Measurements from ENCODE around the gene HHLA2.

Gene HHLA2

DNA sequence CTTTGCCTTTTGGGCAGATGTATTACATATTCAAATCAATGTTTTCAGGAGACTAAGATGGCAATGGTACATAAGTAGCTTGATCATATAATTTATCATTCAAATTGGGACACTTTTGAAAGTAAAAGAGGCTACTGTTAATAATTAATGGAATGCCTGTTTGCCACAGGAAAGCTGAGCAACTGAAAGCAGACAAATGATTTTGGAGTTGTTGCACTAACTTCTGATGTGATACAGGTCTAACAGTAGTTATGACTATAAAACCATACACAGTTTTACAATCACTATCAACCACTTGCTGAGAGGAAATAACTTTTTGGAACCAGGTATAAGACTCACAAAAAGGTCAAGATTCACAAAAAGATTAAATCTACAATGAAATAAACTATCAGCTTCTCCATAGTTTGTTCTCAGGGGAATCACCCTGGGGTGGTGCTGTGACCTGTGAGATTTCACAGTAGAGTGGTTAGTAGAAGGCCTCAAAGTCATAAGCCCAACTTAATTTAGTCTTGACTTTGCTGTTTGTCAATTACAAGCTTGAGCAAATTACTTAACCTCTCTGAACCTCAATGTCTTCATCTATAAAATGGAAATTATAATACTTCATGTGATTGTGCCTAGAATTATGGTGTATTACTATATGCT is 42.7 kb downstream of the HHLA2 start:
- no peak for TF ChIP-seq ZBTB7A (IDR thresholded peaks at IDR 0.05; ENCODE audit: low read depth)
- TF ChIP-seq EP300 (IDR thresholded peaks at IDR 0.05; ENCODE audit: borderline replicate concordance): no peak
- TF ChIP-seq EGR1 (IDR thresholded peaks at IDR 0.05): no peak
- TF ChIP-seq FOXM1 (IDR thresholded peaks at IDR 0.05; ENCODE audit: borderline replicate concordance, low read depth): no peak
- TF ChIP-seq, protein P1, sequence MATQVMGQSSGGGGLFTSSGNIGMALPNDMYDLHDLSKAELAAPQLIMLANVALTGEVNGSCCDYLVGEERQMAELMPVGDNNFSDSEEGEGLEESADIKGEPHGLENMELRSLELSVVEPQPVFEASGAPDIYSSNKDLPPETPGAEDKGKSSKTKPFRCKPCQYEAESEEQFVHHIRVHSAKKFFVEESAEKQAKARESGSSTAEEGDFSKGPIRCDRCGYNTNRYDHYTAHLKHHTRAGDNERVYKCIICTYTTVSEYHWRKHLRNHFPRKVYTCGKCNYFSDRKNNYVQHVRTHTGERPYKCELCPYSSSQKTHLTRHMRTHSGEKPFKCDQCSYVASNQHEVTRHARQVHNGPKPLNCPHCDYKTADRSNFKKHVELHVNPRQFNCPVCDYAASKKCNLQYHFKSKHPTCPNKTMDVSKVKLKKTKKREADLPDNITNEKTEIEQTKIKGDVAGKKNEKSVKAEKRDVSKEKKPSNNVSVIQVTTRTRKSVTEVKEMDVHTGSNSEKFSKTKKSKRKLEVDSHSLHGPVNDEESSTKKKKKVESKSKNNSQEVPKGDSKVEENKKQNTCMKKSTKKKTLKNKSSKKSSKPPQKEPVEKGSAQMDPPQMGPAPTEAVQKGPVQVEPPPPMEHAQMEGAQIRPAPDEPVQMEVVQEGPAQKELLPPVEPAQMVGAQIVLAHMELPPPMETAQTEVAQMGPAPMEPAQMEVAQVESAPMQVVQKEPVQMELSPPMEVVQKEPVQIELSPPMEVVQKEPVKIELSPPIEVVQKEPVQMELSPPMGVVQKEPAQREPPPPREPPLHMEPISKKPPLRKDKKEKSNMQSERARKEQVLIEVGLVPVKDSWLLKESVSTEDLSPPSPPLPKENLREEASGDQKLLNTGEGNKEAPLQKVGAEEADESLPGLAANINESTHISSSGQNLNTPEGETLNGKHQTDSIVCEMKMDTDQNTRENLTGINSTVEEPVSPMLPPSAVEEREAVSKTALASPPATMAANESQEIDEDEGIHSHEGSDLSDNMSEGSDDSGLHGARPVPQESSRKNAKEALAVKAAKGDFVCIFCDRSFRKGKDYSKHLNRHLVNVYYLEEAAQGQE (IDR thresholded peaks at IDR 0.05; ENCODE audit: low read depth): no peak
- TF ChIP-seq TCF12 (IDR thresholded peaks at IDR 0.05; ENCODE audit: low read depth): no peak

DNA sequence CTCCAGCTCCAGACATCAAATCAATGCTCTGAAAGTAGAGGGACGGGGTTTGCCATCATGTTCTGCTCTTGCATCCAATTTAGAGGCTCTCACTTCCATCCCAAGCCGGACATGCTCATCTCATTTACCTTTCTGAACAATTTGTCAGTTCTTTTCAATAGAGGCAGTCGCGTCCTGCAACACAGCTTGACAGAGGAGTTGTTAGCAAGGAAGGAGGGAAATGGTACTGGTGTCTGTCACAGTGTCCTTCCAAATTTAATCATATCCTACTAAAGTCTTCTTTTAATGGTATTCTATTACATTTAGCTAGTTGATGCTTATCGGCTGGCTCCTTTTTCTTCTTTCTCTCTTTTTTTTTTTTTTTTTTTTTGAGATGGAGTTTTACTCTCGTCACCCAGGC is 45.6 kb downstream of the HHLA2 start:
- TF ChIP-seq TEAD4 (IDR thresholded peaks at IDR 0.05) (no peak), EGR1 (IDR thresholded peaks at IDR 0.05) (no peak), EP300 (IDR thresholded peaks at IDR 0.05; ENCODE audit: borderline replicate concordance) (no peak), RAD21 (IDR thresholded peaks at IDR 0.05; ENCODE audit: low read depth) (no peak), ZBTB7A (IDR thresholded peaks at IDR 0.05; ENCODE audit: low read depth) (no peak), CEBPB (IDR thresholded peaks at IDR 0.05) (no peak)

DNA sequence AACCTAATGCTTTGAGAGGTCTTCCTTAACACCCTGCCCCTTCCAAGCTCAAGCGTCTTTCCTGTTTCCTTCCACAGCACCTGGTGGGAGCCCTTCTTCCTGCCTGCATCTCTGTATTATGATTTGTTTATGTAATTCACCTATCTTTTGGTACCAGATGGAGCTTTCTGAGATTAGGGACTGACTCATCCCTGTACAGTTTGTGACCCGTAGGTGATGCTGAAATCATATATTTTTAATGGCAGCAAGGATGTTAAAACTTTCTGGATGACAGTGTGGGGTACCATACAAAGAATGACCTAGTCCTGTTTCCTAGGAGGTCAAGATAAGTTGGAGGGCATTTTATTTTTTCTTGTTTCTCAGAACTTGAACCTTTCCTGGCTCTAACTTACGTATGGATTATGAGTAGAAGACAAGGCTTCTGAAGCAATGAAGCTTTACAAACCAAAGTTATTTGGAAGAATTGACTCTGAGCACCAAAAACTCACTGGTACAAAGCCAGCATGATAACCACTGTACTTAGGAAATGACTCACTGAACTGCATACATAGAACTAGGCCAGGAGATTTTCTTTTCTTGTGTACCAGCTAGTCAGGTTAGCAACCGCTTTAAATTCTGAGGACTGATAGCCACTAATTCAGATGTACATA is 46.6 kb downstream of the HHLA2 start:
- no peak for TF ChIP-seq ZBTB7A (IDR thresholded peaks at IDR 0.05; ENCODE audit: low read depth)
- TF ChIP-seq, protein P1 (IDR thresholded peaks at IDR 0.05; ENCODE audit: low read depth): no peak
- no peak for TF ChIP-seq YY1 (IDR thresholded peaks at IDR 0.05; ENCODE audit: low read depth)
- no peak for TF ChIP-seq FOXM1 (IDR thresholded peaks at IDR 0.05; ENCODE audit: borderline replicate concordance, low read depth)
- TF ChIP-seq RAD21 (IDR thresholded peaks at IDR 0.05; ENCODE audit: low read depth): no peak
- no peak for TF ChIP-seq TAF1 (IDR thresholded peaks at IDR 0.05; ENCODE audit: low read depth)
- TF ChIP-seq TCF12 (IDR thresholded peaks at IDR 0.05; ENCODE audit: low read depth): no peak
- TF ChIP-seq CEBPB (IDR thresholded peaks at IDR 0.05): no peak
- no peak for TF ChIP-seq TEAD4 (IDR thresholded peaks at IDR 0.05)
- no peak for TF ChIP-seq EP300 (IDR thresholded peaks at IDR 0.05; ENCODE audit: borderline replicate concordance)
- TF ChIP-seq NFIC (IDR thresholded peaks at IDR 0.05): no peak
- TF ChIP-seq CREB1 (IDR thresholded peaks at IDR 0.05; ENCODE audit: low read depth): no peak

DNA sequence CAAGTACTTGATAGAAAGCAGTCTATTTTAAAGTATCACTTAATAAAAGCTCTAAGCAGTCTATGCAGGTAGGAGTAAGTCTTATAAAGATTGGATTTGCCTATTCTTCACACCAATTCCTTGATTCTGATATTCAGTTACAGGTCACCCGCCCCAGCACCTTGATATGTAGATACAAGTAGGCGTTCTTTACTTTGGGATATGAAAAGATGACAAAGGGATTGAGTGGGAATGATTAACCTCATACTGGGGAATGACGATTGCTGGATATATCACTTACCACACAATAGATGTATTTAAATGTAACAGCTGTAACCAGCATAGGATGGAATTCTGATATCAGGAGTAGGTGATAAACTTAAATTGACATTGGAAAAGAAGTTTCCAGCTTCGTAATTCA is 47.1 kb downstream of the HHLA2 start:
- TF ChIP-seq, protein P2, sequence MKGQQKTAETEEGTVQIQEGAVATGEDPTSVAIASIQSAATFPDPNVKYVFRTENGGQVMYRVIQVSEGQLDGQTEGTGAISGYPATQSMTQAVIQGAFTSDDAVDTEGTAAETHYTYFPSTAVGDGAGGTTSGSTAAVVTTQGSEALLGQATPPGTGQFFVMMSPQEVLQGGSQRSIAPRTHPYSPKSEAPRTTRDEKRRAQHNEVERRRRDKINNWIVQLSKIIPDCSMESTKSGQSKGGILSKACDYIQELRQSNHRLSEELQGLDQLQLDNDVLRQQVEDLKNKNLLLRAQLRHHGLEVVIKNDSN (IDR thresholded peaks at IDR 0.05): no peak
- TF ChIP-seq TAF1 (IDR thresholded peaks at IDR 0.05; ENCODE audit: low read depth) (no peak), YY1 (IDR thresholded peaks at IDR 0.05; ENCODE audit: low read depth) (no peak), EGR1 (IDR thresholded peaks at IDR 0.05) (no peak), CEBPB (IDR thresholded peaks at IDR 0.05) (no peak), TEAD4 (IDR thresholded peaks at IDR 0.05) (no peak), TCF12 (IDR thresholded peaks at IDR 0.05; ENCODE audit: low read depth) (no peak), NFIC (IDR thresholded peaks at IDR 0.05) (no peak), CREB1 (IDR thresholded peaks at IDR 0.05; ENCODE audit: low read depth) (no peak), FOXM1 (IDR thresholded peaks at IDR 0.05; ENCODE audit: borderline replicate concordance, low read depth) (no peak), ZBTB7A (IDR thresholded peaks at IDR 0.05; ENCODE audit: low read depth) (no peak), EP300 (IDR thresholded peaks at IDR 0.05; ENCODE audit: borderline replicate concordance) (no peak), RAD21 (IDR thresholded peaks at IDR 0.05; ENCODE audit: low read depth) (no peak)
- TF ChIP-seq, protein P1 (IDR thresholded peaks at IDR 0.05; ENCODE audit: low read depth): no peak
- TF ChIP-seq, protein P3, sequence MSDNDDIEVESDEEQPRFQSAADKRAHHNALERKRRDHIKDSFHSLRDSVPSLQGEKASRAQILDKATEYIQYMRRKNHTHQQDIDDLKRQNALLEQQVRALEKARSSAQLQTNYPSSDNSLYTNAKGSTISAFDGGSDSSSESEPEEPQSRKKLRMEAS (IDR thresholded peaks at IDR 0.05): no peak
